GF-D8 (cell line): ENCODE data around the gene UAP1L1.

Experiments
- DNase-seq: peaks from one replicate; lab custom pipeline; 2025; lab: John Stamatoyannopoulos, UW

UAP1L1 gene

GRCh38 chr9:137097761-137098462 lies 20.6 kb downstream of the UAP1L1 start:
- no peak for DNase-seq

DNA sequence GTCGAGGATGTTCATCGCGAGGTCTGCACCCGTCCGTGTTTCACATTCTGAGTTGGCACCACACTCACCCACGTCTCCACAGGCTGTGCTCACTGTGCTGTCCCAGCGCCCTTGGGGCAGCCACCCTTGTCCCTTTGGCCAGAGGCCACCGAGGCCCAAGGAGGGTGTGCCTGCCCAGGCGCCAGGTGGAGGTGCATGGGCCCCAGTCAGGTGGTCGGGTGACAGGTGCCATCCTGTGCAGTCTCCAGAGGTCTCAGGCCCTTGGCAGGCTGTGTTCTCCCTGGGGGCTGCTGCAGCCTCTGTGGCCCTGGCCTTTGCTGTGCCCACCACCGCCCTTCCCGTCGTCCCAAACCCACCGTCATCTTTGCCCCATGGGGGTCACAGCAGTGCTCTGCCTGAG lies 21.9 kb downstream of the UAP1L1 start:
- DNase-seq, result no peak

DNA sequence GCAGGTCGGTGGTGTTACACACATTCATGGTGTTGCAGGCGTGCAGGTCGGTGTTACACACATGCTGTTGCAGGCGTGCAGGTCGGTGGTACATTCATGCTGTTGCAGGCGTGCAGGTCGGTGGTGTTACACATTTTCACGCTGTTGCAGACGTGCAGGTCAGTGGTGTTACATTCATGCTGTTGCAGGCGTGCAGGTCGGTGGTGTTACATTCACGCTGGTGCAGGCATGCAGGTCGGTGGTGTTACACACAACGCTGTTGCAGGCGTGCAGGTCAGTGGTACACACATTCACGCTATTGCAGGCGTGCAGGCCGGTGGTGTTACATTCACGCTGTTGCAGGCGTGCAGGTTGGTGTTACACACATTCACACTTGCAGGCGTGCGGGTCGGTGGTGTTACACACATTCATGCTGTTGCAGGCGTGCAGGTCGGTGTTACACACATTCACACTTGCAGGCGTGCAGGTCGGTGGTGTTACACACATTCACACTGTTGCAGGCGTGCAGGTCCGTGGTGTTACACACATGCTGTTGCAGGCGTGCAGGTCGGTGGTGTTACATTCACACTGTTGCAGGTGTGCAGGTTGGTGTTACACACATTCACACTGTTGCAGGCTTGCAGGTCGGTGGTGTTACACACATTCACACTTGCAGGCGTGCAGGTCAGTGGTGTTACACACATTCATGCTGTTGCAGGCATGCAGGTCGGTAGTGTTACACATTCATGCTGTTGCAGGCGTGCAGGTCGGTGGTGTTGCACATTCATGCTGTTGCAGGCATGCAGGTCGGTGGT lies 26.1 kb downstream of the UAP1L1 start:
- DNase-seq, result no peak

- DNase-seq, result no peak
Observed at GRCh38 chr9:137105814-137106661, 28.7 kb downstream of the UAP1L1 start.

DNA sequence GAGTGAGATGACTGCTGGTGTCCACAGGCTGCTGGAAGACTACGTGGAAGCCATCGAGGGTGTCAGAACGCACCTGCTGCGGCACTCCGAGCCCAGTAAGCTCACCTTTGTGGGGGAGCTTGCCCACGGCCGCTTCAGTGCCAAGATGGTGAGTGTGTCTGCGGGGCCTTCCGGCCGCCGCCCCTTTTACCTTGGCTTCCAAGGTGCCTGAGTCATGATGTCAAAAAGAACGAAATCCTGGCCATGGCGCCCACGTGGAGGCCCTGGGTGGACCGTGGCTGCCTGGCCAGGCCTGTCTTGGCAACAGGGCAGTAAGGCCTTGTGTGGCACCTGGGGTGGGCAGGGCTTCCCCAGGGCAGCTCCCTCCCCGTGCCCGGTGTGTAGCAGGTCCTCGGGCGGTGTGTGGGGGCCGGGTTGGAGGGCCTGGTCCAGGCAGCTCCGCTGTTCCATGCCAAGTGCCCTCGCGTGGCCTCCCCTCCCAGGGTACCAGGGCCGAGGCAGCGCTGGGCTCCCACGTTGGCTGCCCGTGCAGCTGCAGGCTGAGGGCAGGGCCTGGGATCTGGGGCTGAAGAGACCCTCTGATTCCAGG lies 29.4 kb downstream of the UAP1L1 start:
- DNase-seq, result no peak

GRCh38 chr9:137107312-137107921 lies 30.1 kb downstream of the UAP1L1 start:
- DNase-seq, result no peak

GRCh38 chr9:137107982-137108381 lies 30.7 kb downstream of the UAP1L1 start:
- DNase-seq, result no peak

GRCh38 chr9:137108608-137109249 lies 31.4 kb downstream of the UAP1L1 start:
- DNase-seq, result no peak

GRCh38 chr9:137109250-137110146 lies 32.2 kb downstream of the UAP1L1 start:
- DNase-seq, result no peak

GRCh38 chr9:137110147-137110910 lies 33.0 kb downstream of the UAP1L1 start:
- DNase-seq, result no peak

DNA sequence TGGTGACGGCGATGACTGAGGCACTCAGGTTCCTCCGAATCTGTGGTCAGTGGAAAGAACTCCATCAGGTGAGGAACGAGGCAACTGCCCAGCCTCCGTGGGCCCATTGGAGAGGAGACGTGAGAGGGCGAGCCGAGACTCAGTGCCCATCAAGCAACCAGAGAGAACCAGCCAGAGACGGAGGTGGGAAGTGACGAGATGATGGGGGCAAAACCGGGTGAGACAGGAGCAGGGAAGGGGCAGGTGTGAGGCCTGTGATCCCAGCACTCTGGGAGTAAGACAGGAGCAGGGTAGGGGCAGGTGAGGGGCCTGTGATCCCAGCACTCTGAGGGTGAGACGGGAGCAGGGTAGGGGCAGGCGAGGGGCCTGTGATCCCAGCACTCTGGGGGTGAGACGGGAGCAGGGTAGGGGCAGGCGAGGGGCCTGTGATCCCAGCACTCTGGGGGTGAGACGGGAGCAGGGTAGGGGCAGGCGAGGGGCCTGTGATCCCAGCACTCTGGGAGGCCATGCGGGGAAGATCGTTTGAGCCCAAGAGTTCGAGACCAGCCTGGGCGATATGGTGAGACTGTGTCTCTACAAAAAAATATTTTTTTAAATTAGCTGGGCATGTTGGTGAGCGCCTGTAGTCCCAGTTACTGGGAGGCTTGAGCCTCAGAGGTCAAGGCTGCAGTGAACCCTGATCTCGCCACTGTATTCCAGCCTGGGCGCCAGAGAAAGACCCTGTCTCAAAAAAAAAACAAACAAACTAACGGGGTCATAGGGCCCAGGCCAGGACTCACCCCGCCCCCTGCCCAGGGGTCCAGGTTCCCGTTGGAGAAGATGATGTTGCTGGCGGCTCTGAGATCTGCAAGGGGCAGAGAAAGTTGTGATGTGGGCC lies 33.8 kb downstream of the UAP1L1 start:
- DNase-seq, result no peak

DNA sequence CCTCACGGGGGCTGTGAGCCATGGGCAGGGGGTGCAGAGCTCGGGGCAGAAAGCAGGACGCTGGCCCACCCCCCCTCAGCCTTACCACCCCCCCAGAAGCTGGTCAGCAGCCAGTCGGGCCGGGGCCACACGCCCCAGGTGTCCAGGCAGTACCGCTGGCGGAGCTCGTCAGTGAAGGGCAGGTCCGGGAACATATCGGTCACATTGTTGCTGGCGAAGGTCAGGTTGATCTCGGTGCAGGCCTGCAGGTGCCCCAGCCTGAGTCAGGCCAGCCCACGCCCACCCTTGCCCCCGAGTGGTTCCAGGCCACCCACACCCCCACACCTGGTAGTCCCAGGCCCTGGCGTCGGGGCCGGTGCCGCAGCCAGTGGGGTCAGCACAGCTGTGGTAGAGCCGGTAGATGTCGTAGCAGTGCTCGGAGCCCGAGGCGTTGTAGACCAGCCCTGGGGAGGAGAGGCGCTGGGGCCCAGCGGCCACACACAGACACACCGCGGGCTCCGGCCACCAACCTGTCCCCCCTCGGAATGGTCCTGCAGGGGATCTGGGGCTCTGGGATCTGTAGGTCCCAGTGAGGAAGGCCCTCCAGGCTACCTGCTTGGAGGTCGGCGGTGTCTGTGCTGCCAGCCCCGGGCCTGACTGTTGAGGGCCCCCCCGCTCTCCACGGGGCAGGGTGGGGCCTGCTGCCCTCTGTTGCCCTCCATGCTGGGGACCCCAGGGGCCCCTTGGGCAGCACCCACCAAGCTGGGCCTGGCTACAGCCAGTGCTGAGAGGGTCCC lies 34.7 kb downstream of the UAP1L1 start:
- no peak for DNase-seq

- DNase-seq, result no peak
Observed at GRCh38 chr9:137112564-137113384, 35.5 kb downstream of the UAP1L1 start.

DNA sequence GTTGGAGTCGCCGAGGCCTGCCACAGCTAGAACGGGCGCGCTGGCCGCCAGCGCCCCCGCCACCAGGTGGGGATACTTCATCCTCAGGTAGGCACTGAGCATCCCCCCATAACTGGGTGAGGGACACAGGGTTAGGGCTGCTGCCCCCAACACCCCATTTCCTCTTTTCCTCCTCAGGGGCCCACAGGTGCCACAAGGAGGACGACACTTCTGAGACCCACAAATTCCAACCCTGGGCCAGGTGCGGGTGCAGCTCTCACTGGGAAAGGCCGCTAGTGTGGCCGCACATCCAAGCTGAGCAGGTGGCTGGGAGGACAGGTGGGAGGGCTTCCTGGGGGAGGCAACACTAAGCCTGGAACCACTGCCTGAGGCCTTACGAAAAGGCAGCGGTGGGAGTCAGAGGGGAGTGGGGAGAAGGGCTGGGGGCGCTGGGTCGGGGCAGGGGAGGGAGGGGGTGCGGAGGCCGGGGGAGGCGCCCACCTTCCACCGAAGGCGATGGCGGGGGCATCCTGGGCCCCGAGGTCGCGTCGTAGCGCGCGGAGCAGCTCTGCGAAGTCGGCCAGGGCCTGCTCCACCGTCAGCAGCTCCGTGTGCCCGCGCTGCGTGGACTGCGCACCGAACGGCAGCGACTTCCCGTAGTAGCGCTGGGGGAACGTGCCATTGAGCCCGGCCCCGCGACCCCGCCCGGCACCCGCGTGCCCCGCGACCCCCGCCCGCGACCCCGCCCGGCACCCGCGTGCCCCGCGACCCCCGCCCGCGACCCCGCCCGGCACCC lies 36.3 kb downstream of the UAP1L1 start:
- no peak for DNase-seq

DNA sequence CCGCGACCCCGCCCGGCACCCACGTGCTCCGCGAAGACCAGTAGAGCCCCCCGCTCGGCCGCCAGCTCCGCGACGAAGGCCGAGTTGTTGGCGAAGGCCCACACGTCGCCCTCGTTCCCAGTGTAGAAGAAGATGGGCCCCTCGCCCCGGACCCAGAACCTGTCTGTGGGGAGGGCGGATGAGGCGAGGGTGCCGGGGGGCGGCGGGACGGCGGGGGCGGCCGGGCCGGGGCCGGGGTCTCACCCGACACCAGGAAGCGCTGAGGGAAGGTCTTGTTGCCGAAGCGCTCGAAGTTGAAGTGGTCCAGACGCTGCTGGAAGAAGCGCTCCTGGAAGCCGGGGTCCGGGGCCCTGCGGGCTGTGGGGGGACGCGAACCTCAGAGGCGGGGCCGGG lies 36.9 kb downstream of the UAP1L1 start:
- DNase-seq, result no peak
